GM23338 (cell line): ENCODE data around the gene GLCCI1. TPM values are rescaled to one million over a fixed set of nuclear protein-coding genes. Genes with fewer than 3 reads are reported as not detected.

Experiments used
- ATAC-seq: fragments of 200-7000 bp; cut with Tn5 transposase; 3 replicates; pipeline ENCODE4 v1.9.1; 2020
- DNase-seq: peaks from one replicate; pipeline ENCODE4 v3.0.0-alpha.2; 2015; ENCODE audit warnings: low spot score
- H2AFZ ChIP-seq: fragments of 200-600 bp; sonication (generic); 2 replicates; pipeline ENCODE4 v1.8.0; 2016; ENCODE audit warnings: antibody characterized with exemption, mild to moderate bottlenecking, moderate library complexity
- H3F3A ChIP-seq: fragments of 200-600 bp; sonication (generic); replicated peaks from 2 replicates; pipeline ENCODE4 v1.8.0; 2017; ENCODE audit warnings: antibody characterized with exemption, mixed run types, low read depth
- H3K27ac ChIP-seq: fragments of 200-600 bp; sonication (generic); 2 replicates; pipeline ENCODE4 v1.6.1; 2016; ENCODE audit warnings: low read depth
- H3K27me3 ChIP-seq: fragments of 200-600 bp; sonication (generic); 2 replicates; pipeline ENCODE4 v1.8.0; 2016; ENCODE audit warnings: mild to moderate bottlenecking, mixed run types, moderate library complexity; ENCODE audit not compliant: insufficient read depth
- H3K36me3 ChIP-seq: fragments of 200-600 bp; sonication (generic); 2 replicates; pipeline ENCODE4 v1.8.0; 2016; ENCODE audit warnings: mild to moderate bottlenecking; ENCODE audit not compliant: insufficient read depth
- H3K4me1 ChIP-seq: fragments of 200-600 bp; sonication (generic); 2 replicates; pipeline ENCODE4 v1.8.0; 2016; ENCODE audit warnings: mild to moderate bottlenecking, moderate library complexity; ENCODE audit not compliant: insufficient read depth
- H3K4me2 ChIP-seq: fragments of 200-600 bp; sonication (generic); 2 replicates; pipeline ENCODE4 v1.7.1; 2017; ENCODE audit warnings: mixed run types
- H3K4me3 ChIP-seq: fragments of 200-600 bp; sonication (generic); 2 replicates; pipeline ENCODE4 v1.6.1; 2016; ENCODE audit warnings: mixed run types
- H3K79me2 ChIP-seq: fragments of 200-600 bp; sonication (generic); replicated peaks from 2 replicates; pipeline ENCODE4 v1.8.0; 2017; ENCODE audit warnings: mild to moderate bottlenecking; ENCODE audit not compliant: insufficient read depth
- H3K9me2 ChIP-seq: fragments of 200-600 bp; sonication (generic); 2 replicates; pipeline ENCODE4 v1.8.0; 2017; ENCODE audit not compliant: insufficient read depth
- H4K20me1 ChIP-seq: fragments of 200-600 bp; sonication (generic); replicated peaks from 2 replicates; pipeline ENCODE4 v1.8.0; 2017; ENCODE audit warnings: mild to moderate bottlenecking; ENCODE audit not compliant: insufficient read depth
- H3K27ac Mint-ChIP-seq: 2 replicates; pipeline ENCODE4 v1.8.0; 2020; ENCODE audit warnings: inconsistent platforms, mild to moderate bottlenecking, moderate library complexity, mixed read lengths
- H3K27me3 Mint-ChIP-seq: 3 replicates; pipeline ENCODE4 v1.8.0; 2022; ENCODE audit warnings: low read depth, mild to moderate bottlenecking, moderate library complexity, mixed read lengths, inconsistent platforms; ENCODE audit not compliant: insufficient read depth, poor library complexity
- H3K36me3 Mint-ChIP-seq: 3 replicates; pipeline ENCODE4 v1.8.0; 2021; ENCODE audit warnings: low read depth, mild to moderate bottlenecking, inconsistent platforms, moderate library complexity, mixed read lengths
- H3K4me1 Mint-ChIP-seq: 3 replicates; pipeline ENCODE4 v1.8.0; 2020; ENCODE audit warnings: mild to moderate bottlenecking, inconsistent platforms, mixed read lengths
- H3K4me3 Mint-ChIP-seq: 3 replicates; pipeline ENCODE4 v1.8.0; 2021; ENCODE audit warnings: moderate library complexity, mild to moderate bottlenecking, inconsistent platforms, mixed read lengths
- H3K9me3 Mint-ChIP-seq: 3 replicates; pipeline ENCODE4 v1.8.0; 2020; ENCODE audit warnings: moderate library complexity, mild to moderate bottlenecking, inconsistent platforms, mixed read lengths
- CREB1 ChIP-seq: fragments of 250-450 bp; sonication (Bioruptor Pico); IDR thresholded peaks from 2 replicates; pipeline ENCODE4 v1.5.0; 2020; ENCODE audit warnings: low read depth, mild to moderate bottlenecking, moderate library complexity
- CTCF ChIP-seq, 2 experiments: fragments of 200-600 bp in 1 of 2; sonication (generic) in 1 of 2; conservative IDR thresholded peaks; 2 replicates each; pipeline versions ENCODE4 v1.5.1 to v1.6.1; 2016 to 2017; ENCODE audit warnings: antibody characterized with exemption in 2 of 2, low read depth in 2 of 2, mild to moderate bottlenecking in 2 of 2, moderate library complexity in 1 of 2
- EZH2phosphoT487 ChIP-seq: fragments of 200-600 bp; sonication (generic); IDR thresholded peaks from one replicate; pipeline ENCODE4 v1.8.1; 2018; ENCODE audit warnings: antibody characterized with exemption; ENCODE audit not compliant: unreplicated experiment
- NANOG ChIP-seq: IDR thresholded peaks from 2 replicates; pipeline ENCODE4 v1.6.1; 2016; ENCODE audit warnings: antibody characterized with exemption, borderline replicate concordance
- REST ChIP-seq: IDR thresholded peaks from one replicate; pipeline ENCODE4 v1.6.1; 2018; ENCODE audit warnings: antibody characterized with exemption; ENCODE audit not compliant: unreplicated experiment
- ZNF114 ChIP-seq: fragments of 250-450 bp; sonication (Bioruptor Pico); IDR thresholded peaks from 2 replicates; pipeline ENCODE4 v1.5.0; 2020; ENCODE audit warnings: mild to moderate bottlenecking, moderate library complexity
- ZNF331 ChIP-seq: fragments of 250-450 bp; sonication (Bioruptor Pico); IDR thresholded peaks from 2 replicates; pipeline ENCODE4 v1.5.0; 2020; ENCODE audit warnings: low read depth, mild to moderate bottlenecking, moderate library complexity
- ZNF462 ChIP-seq: fragments of 250-450 bp; sonication (Bioruptor Pico); IDR thresholded peaks from 2 replicates; pipeline ENCODE4 v1.5.0; 2020; ENCODE audit warnings: mild to moderate bottlenecking, moderate library complexity
- polyA plus RNA-seq: library from polyadenylated mRNA; unstranded; fragments of >200 nt; fragmentation: Nextera tagmentation; extraction: Ambion mirVana; gene quantifications from 2 replicates; pipeline ENCODE4 v1.2.1, GENCODE V29; 2016
- total RNA-seq: library from RNA; depleted of rRNA; stranded (reverse); fragments of >200 nt; shearing (Covaris generic); gene quantifications from 2 replicates; pipeline ENCODE4 v1.2.3, GENCODE V29; 2014

GLCCI1 gene
- total and polyA plus RNA-seq, 2 experiments from 2014 or later = 15.0 to 15.7 TPM

GRCh38 chr7:7996568-7996967, 28.0 kb downstream of the GLCCI1 start:
- H3K27me3 ChIP-seq = no peaks in the 10 kb centered on the region
- DNase-seq (peak; percentile 27), ATAC-seq (no peak)
- TF ChIP-seq EZH2phosphoT487 (no peak), CREB1 (CRISPR knock-in tag) (no peak), ZNF331 (CRISPR knock-in tag) (no peak), REST (no peak), ZNF462 (no peak), CTCF (conservative IDR thresholded peaks at IDR 0.05; ENCODE audit: low read depth in 2 of 2) (no peak), NANOG (no peak), ZNF114 (CRISPR knock-in tag) (no peak)
- H3K4me1 ChIP-seq = peaks cover 4% of the 10 kb centered on the region; the same call in 1 of the 2 replicates
- no peaks in the 10 kb centered on the region; the same call in 2 of the 3 replicates for H3K4me1 Mint-ChIP-seq
- H2AFZ ChIP-seq = no peak overlapping the region
- no peak overlapping the region for H3K4me3 ChIP-seq
- peaks cover 36% of the 10 kb centered on the region for H3K36me3 Mint-ChIP-seq
- peaks cover 25% of the 10 kb centered on the region for H3K9me3 Mint-ChIP-seq
- 0 out of 2 replicates have a peak overlapping the region, but pooled peaks have one; percentile 10 for H3K4me2 ChIP-seq
- H3F3A ChIP-seq = no peaks in the 10 kb centered on the region
- H3K36me3 ChIP-seq = peaks cover 6% of the 10 kb centered on the region; the same call in 1 of the 2 replicates
- H3K4me3 Mint-ChIP-seq = no peak overlapping the region
- H3K27me3 Mint-ChIP-seq = peaks cover 2% of the 10 kb centered on the region
- H3K79me2 ChIP-seq = peaks cover 100% of the 10 kb centered on the region
- H4K20me1 ChIP-seq = no peaks in the 10 kb centered on the region
- no peaks in the 10 kb centered on the region for H3K9me2 ChIP-seq
- no peak overlapping the region; the same call in 1 of the 2 replicates for H3K27ac Mint-ChIP-seq
- H3K27ac ChIP-seq = no peak overlapping the region
